PC-3 (cell line): ENCODE measurements around the gene ITCH. TPM values are rescaled to one million over a fixed set of nuclear protein-coding genes. Genes with fewer than 3 reads are reported as not detected.

Experiments
- ATAC-seq: fragments of 200-7000 bp; cut with Tn5 transposase; 2 replicates; pipeline ENCODE4 v1.9.1; 2020; ENCODE audit warnings: mild to moderate bottlenecking, moderate library complexity
- BruUV-seq: library from RNA; stranded (reverse); fragments of 400-500 nt; replicated peaks from 2 replicates; lab custom pipeline; 2021; lab: Mats Ljungman, UMichigan
- CTCF ChIA-PET: fragments of 300-600 bp; sonication (Branson Sonifier 250); formaldehyde crosslinking; loops from one replicate; lab custom pipeline; 2022; ENCODE audit warnings: antibody characterized with exemption; lab: Charles Lee
- POLR2A ChIA-PET: fragments of 300-600 bp; sonication (Branson Sonifier 250); formaldehyde crosslinking; loops from one replicate; lab custom pipeline; 2022; ENCODE audit warnings: antibody characterized with exemption; ENCODE audit not compliant: unreplicated experiment; lab: Charles Lee
- DNase-seq: peaks from one replicate; pipeline ENCODE4 v3.0.0-alpha.2; 2015
- H2AFZ ChIP-seq: fragments of 300-600 bp; sonication (generic); 2 replicates; pipeline ENCODE4 v1.6.0; 2016; ENCODE audit warnings: antibody characterized with exemption, low read length
- H3F3A ChIP-seq: fragments of 300-600 bp; sonication (generic); one replicate; pipeline ENCODE4 v1.6.0; 2017; ENCODE audit warnings: antibody characterized with exemption, low read length, control low read depth, mild to moderate bottlenecking; ENCODE audit not compliant: unreplicated experiment
- H3K27ac ChIP-seq: fragments of 300-600 bp; sonication (generic); 2 replicates; pipeline ENCODE4 v1.5.1; 2016; ENCODE audit warnings: mild to moderate bottlenecking, low read length
- H3K27me3 ChIP-seq: fragments of 300-600 bp; sonication (generic); 2 replicates; pipeline ENCODE4 v1.6.1; 2016; ENCODE audit warnings: low read length, mixed read lengths
- H3K36me3 ChIP-seq: fragments of 300-600 bp; sonication (generic); 2 replicates; pipeline ENCODE4 v1.6.1; 2016; ENCODE audit warnings: low read depth, mixed run types, low read length, mixed read lengths
- H3K4me1 ChIP-seq: fragments of 300-600 bp; sonication (generic); 2 replicates; pipeline ENCODE4 v1.5.1; 2016; ENCODE audit warnings: low read length; ENCODE audit not compliant: insufficient read depth
- H3K4me2 ChIP-seq: fragments of 300-600 bp; sonication (generic); 2 replicates; pipeline ENCODE4 v1.6.0; 2016; ENCODE audit warnings: low read length
- H3K4me3 ChIP-seq: fragments of 300-600 bp; sonication (generic); 2 replicates; pipeline ENCODE4 v1.5.1; 2016; ENCODE audit warnings: mild to moderate bottlenecking, low read length, mixed read lengths
- H3K79me2 ChIP-seq: fragments of 300-600 bp; sonication (generic); 2 replicates; pipeline ENCODE4 v1.6.1; 2017; ENCODE audit warnings: low read length, mixed read lengths
- H3K9ac ChIP-seq: fragments of 300-600 bp; sonication (generic); 2 replicates; pipeline ENCODE4 v1.6.0; 2016; ENCODE audit warnings: mild to moderate bottlenecking, low read length
- H3K9me2 ChIP-seq: fragments of 300-600 bp; sonication (generic); replicated peaks from 2 replicates; pipeline ENCODE4 v1.6.1; 2016; ENCODE audit warnings: mixed run types, low read length, mixed read lengths
- H3K9me3 ChIP-seq: fragments of 300-600 bp; sonication (generic); 2 replicates; pipeline ENCODE4 v1.6.1; 2016; ENCODE audit warnings: low read length, mixed read lengths
- H4K20me1 ChIP-seq: fragments of 300-600 bp; sonication (generic); 2 replicates; pipeline ENCODE4 v1.6.1; 2016; ENCODE audit warnings: low read length, mixed read lengths
- CTCF ChIP-seq: fragments of 300-600 bp; sonication (generic); conservative IDR thresholded peaks from 2 replicates; pipeline ENCODE4 v1.5.1; 2017; ENCODE audit warnings: antibody characterized with exemption, low read depth, mild to moderate bottlenecking, low read length
- EZH2 ChIP-seq: fragments of 300-600 bp; sonication (generic); IDR thresholded peaks from one replicate; pipeline ENCODE4 v1.6.1; 2017; ENCODE audit warnings: antibody characterized with exemption, mild to moderate bottlenecking, low read length; ENCODE audit not compliant: unreplicated experiment
- EZH2phosphoT487 ChIP-seq: fragments of 300-600 bp; sonication (generic); IDR thresholded peaks from 2 replicates; pipeline ENCODE4 v1.6.1; 2018; ENCODE audit warnings: mild to moderate bottlenecking, antibody characterized with exemption, low read length, borderline replicate concordance
- intact Hi-C: fragments of 100-400 bp; cut with micrococcal nuclease; formaldehyde crosslinking; loops from 2 replicates; pipeline ENCODE4 v1.9.0; 2023
- total RNA-seq: library from RNA; depleted of rRNA; stranded (reverse); fragments of >200 nt; gene quantifications from 2 replicates; pipeline ENCODE4 v1.2.3, GENCODE V29; 2014

ITCH gene
- total RNA-seq, 1 experiment from 2014 or later: 54.8 TPM

GRCh38 chr20:34449674-34450592, 86.9 kb downstream of the ITCH start:
- CTCF ChIA-PET: interaction anchor here (1.0 kb wide), 1 partner anchor 320 kb away, joined by 3 read pairs; no protein-coding TSS in a partner anchor
- no peak for ATAC-seq
- H3K27ac ChIP-seq: no peak overlapping the region
- no peaks in the 10 kb centered on the region for H4K20me1 ChIP-seq
- H3K9ac ChIP-seq: no peak overlapping the region
- H3K4me3 ChIP-seq: no peak overlapping the region
- H3K4me1 ChIP-seq: no peaks in the 10 kb centered on the region
- DNase-seq: no peak
- no peaks in the 10 kb centered on the region for H3K9me2 ChIP-seq
- peaks cover 42% of the 10 kb centered on the region for H3K36me3 ChIP-seq
- no peak overlapping the region for H2AFZ ChIP-seq
- TF ChIP-seq EZH2phosphoT487 (no peak), EZH2 (no peak), CTCF (no peak)
- H3K4me2 ChIP-seq: no peak overlapping the region
- POLR2A ChIA-PET: interaction anchor here (0.7 kb wide), 1 partner anchor 18 kb away, joined by 19 read pairs; no protein-coding TSS in a partner anchor
- H3K27me3 ChIP-seq: no peaks in the 10 kb centered on the region
- intact Hi-C loops: no loop called here
- H3F3A ChIP-seq: no peaks in the 10 kb centered on the region
- no TSS peak for BruUV-seq
- H3K9me3 ChIP-seq: no peaks in the 10 kb centered on the region
- no peaks in the 10 kb centered on the region for H3K79me2 ChIP-seq

DNA sequence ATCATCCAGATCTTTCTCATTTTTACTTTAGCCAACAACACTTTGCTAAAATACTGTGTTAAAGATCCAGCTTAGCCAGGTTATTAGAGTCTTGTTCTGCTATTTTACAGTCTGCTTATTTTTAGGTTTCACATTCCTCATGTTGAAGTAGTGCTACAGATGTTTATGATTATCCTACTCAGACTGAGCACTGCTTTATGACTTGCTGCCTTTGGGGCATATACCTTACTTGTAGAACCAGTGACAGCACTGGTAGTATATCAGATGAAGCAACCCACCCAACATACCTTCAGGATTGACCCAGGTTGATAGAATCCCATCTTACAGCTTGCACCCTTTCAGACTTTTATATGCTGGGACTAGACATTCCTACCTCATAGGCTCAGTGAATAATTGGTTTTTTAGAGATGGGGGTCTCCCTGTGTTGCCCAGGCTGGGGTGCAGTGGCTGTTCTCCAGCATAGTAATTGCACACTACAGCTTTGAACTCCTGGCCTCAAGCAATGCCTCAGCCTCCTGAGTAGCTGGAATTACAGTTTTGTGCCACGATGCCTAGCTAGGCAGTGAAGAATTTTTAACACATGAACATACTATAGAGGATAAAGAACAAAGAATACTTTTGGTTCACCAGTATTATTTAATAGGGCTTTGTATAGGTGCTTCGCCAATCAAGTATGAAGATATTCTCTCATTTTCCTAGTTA, 89.4 kb downstream of the ITCH start:
- Histone ChIP-seq H3K9ac (no peak overlapping the region), H3K9me2 (no peaks in the 10 kb centered on the region), H3K27ac (no peak overlapping the region), H3F3A (no peaks in the 10 kb centered on the region), H3K9me3 (no peaks in the 10 kb centered on the region), H3K4me2 (no peak overlapping the region), H3K4me3 (no peak overlapping the region), H2AFZ (no peak overlapping the region), H3K4me1 (no peaks in the 10 kb centered on the region), H4K20me1 (no peaks in the 10 kb centered on the region), H3K36me3 (peaks cover 29% of the 10 kb centered on the region), H3K79me2 (no peaks in the 10 kb centered on the region), H3K27me3 (no peaks in the 10 kb centered on the region)
- no TSS peak for BruUV-seq
- TF ChIP-seq CTCF (no peak), EZH2 (no peak), EZH2phosphoT487 (no peak)
- DNase-seq (no peak), ATAC-seq (no peak)
- ChIA-PET POLR2A (no interaction called here), CTCF (no interaction called here)
- intact Hi-C loops: no loop called here
